Lower leg skin (tissue), 3 donors: ENCODE data around the gene R3HDM2.

Experiments used
- CTCF ChIP-seq, 3 donors: fragments of 450-650 bp; IDR thresholded peaks; one replicate each; pipeline ENCODE4 v1.5.1; 2016; ENCODE audit warnings: antibody characterized with exemption in 3 of 3, mild to moderate bottlenecking in 3 of 3, moderate library complexity in 2 of 3
- POLR2A ChIP-seq, 2 donors: fragments of 450-650 bp; IDR thresholded peaks; one replicate each; pipeline ENCODE4 v1.6.1; 2016 to 2017; ENCODE audit warnings: antibody characterized with exemption in 2 of 2, mild to moderate bottlenecking in 1 of 2, moderate library complexity in 1 of 2

DNA sequence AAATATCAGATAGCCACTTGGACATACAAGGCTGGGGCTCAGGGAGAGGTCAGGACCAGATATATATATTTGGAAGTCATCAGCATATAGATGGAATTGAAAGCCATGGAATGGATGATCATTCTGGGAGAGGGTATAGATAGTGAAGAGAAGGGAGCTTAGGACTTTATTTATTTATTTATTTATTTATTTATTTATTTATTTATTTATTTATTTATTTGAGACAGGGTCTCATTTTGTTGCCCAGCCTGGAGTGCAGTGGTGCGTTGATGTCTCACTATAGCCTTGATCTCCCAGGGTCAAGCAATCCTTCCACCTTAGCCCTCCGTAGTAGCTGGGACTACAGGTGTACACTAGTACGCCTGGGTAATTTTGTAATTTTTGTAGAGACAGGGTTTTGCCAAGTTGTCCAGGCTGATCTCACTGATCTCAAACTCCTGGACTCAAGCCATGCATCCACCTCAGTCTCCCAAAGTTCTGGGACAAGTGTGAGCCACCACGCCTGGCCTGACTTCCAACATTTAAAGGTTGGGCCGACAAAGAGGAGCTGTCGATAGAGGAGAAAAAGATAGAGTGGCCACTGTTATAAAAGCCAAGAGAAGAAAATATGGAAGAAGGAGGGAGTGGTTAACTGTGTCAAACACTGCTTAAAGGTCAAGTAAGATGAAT, 15.6 kb upstream of the R3HDM2 start:
- TF ChIP-seq CTCF (IDR thresholded peaks at IDR 0.05) (no peak), POLR2A (IDR thresholded peaks at IDR 0.05) (no peak)
